VCaP (cell line): Measurements from ENCODE around the gene SPINK1.

Source experiments
- H3K27ac ChIP-seq: fragments of 450-650 bp; 2 replicates; pipeline ENCODE4 v1.5.1; 2017
- CTCF ChIP-seq: fragments of 450-650 bp; conservative IDR thresholded peaks from 2 replicates; pipeline ENCODE4 v1.5.1; 2017; ENCODE audit warnings: mild to moderate bottlenecking, moderate library complexity

The SPINK1 gene

DNA sequence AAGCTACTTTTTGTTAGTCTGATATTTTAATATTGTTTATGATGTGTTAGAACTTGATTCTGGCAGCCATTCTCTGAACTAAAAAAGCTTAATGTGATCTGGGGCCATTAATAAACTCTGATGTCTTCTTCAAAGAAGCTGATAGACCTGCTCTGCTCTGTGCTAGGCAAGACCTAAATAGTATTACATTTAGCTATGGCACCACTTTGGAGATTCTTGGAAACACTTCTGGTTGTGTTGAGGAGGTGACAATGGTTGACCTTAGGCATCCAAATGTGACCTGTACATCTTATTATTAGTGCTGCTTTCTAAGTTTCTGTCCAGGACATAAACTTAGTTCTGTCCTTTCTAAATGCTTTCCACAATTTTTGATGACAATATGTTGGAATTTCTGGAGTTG is 25.3 kb upstream of the SPINK1 start:
- TF ChIP-seq CTCF: no peak
- H3K27ac ChIP-seq: no peak overlapping the region

- no peak overlapping the region for H3K27ac ChIP-seq
- TF ChIP-seq CTCF: no peak
Measured at GRCh38 chr5:147855774-147856069, 24.3 kb upstream of the SPINK1 start.

GRCh38 chr5:147854894-147855773 is 23.7 kb upstream of the SPINK1 start:
- H3K27ac ChIP-seq: no peak overlapping the region
- no peak for TF ChIP-seq CTCF

- no peak for TF ChIP-seq CTCF
- H3K27ac ChIP-seq: no peak overlapping the region
Measured at GRCh38 chr5:147854331-147854730, 22.9 kb upstream of the SPINK1 start.

GRCh38 chr5:147853372-147853987 is 22.0 kb upstream of the SPINK1 start:
- H3K27ac ChIP-seq: no peak overlapping the region
- no peak for TF ChIP-seq CTCF

- no peak overlapping the region for H3K27ac ChIP-seq
- TF ChIP-seq CTCF: no peak
Measured at GRCh38 chr5:147852365-147852764, 20.9 kb upstream of the SPINK1 start.

- TF ChIP-seq CTCF: no peak
- no peak overlapping the region for H3K27ac ChIP-seq
Measured at GRCh38 chr5:147851578-147851977, 20.1 kb upstream of the SPINK1 start.
